Stimulated activated CD4-positive, alpha-beta T cell treated with anti-CD3 and anti-CD28 coated beads, Interleukin-2, amount 100 ng/mL, for 4 hours (primary cell): ENCODE measurements around the gene SLC24A4.
"Not testable (repeated sequence)": the region's sequence is repeated elsewhere in the genome, so short reads cannot be mapped to it uniquely, and the experiment has no call there.

Experiments
- DNase-seq: peaks from one replicate; pipeline ENCODE4 v3.0.0-alpha.2; 2020; ENCODE audit warnings: low read depth

Gene SLC24A4

GRCh38 chr14:92369097-92369496 lies 46.1 kb downstream of the SLC24A4 start:
- DNase-seq, result no peak

DNA sequence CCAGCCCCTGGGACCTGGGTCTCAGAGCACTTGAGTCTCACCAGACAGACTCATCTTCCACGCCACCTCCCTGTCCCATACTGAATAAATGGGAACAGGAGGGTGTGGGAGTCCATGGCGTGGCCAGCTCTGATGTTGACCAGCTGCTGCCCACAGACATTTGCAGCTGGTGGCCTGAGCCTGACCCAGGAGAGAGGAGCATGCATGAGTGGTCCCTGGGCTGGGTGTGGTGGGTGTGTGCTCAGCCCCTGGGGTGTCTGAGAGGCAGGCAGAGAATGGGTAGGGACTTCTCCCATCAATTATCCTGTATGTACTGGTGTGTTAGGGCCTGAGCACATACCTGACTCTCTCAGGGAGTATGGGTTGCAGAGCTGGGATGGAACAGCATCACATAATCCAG lies 49.3 kb downstream of the SLC24A4 start:
- DNase-seq, result no peak

- DNase-seq, result no peak
These were observed 50.4 kb downstream of the SLC24A4 start for GRCh38 chr14:92373336-92373735.

DNA sequence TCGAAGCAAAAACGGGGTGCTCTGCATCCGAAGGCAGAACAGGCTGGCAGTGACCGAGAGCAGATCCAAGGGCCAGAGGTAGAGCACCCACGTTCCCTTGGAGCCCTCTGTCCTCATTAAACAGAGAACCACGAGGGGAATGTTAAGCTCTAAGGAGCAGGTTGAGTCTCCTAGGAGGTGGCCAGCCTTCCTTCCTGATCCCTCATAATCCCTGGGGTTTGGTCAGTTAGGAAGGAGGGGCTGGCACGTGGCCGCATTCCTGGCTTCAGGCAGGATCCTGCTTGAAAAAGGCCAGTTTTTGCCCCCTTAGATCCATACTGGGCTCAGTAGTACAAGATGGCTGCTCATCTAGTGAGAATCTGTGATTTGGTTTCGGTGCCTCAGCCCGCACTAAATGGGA lies 57.2 kb downstream of the SLC24A4 start:
- DNase-seq, result no peak

DNA sequence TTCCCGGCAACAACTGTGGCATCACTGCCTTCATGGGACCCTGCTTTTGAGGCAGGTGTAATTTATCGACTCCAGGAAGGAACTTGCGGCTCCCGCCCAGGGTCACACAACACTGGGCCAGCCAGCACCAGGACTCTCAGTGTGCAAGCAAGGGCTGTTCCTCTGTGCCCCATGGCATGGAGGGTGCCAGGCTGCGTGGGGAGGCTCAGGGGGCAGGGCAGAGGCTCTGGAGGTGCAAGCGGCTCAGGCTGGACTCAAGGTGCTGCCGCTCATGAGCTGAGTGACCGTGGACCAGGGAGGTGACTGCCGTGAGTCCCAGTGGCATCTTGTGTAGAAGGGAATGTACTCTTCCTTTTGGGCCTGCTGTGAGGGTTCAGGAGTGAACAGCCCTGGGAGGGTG lies 57.6 kb downstream of the SLC24A4 start:
- no peak for DNase-seq

DNA sequence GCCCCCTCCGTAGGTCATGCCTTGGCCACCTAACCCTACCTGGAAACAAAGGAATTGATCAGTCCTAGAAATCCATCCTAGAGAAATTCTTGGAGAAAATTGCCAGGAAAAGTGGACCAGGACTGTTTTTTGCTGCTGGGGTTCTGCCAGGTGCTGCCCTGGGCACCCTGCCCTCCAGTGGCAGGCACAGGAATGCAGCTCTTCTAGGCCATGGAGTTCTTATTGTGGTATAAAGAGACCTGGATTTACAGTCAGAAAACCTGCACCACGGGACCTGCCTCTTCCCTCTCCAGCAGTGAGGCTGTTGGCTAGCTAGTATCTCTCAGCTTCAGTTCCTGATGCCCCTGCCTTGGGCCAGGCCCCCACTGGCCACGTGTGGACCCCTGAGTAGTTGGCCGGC lies 59.7 kb downstream of the SLC24A4 start:
- no peak for DNase-seq

DNA sequence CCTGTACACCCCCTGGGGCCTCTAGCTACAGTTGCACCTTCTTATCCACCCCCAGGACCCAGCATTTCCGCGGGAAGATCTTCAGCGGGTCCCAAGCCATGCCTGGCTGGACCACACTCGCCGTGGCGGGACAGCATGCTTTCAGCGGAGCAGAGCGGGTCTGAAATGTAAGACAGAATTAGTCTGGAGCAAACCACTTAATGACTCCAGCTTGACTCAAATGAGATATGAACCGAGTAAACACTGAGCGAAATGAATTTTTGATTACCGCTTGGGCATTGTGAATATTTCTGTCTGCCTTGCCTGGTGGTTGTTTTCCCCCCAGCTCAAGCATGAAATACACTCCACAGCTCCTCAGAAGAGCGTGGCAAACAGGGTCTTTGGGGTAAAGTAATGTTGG lies 60.8 kb downstream of the SLC24A4 start:
- no peak for DNase-seq

DNA sequence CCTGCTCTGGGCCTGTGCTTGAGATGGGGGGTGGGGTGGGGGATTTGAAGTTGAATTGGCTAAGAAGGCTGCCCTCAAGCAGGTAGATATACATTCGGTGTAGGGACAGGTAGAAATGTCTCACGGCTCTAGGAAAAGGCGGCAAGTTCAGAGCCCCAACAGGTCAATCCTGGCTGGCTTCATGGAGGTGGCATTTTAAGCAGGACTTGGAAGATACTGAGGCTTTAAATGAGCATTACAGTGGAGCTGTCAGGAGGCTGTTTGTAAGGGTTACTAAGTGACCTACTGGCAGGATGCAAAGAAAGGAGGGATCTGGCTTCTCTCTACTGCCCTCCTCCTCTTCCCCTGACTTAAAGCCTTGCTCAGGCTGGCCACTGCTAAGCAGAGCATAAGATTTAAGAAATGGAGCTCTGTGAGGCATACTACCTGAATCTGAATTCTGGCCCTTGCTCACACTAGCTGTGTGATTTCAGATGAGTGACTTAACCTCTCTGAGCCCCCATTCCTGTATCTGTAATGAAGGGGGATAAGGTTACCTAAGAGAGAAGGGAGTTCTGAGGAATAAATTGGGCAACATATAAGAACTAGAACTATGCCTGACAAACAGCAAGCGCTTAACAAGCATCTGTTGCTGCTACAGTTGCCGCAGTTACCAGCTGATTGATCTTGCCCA lies 61.6 kb downstream of the SLC24A4 start:
- DNase-seq, result no peak

- no peak for DNase-seq
These were observed 62.6 kb downstream of the SLC24A4 start for GRCh38 chr14:92385561-92385960.

DNA sequence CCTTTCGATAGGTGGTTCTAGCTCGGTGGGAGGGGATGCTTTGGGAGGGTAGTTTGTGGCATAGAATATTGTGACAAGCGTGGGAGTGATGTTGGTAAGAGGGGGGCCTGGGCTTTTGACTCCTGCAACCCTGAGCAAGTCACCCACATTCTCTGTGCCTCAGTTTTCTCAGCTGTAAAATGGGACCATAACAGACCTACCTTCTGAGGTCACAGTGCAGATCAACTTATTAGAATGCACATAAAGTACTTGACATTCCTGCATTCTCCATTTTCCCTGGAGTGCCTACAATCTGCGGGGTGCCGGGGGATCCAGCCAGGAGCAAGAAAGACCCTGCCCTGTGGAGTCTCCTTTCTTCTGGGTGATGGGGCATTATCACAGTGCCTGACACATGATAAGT lies 63.2 kb downstream of the SLC24A4 start:
- no peak for DNase-seq

GRCh38 chr14:92386637-92387036 lies 63.7 kb downstream of the SLC24A4 start:
- no peak for DNase-seq

DNA sequence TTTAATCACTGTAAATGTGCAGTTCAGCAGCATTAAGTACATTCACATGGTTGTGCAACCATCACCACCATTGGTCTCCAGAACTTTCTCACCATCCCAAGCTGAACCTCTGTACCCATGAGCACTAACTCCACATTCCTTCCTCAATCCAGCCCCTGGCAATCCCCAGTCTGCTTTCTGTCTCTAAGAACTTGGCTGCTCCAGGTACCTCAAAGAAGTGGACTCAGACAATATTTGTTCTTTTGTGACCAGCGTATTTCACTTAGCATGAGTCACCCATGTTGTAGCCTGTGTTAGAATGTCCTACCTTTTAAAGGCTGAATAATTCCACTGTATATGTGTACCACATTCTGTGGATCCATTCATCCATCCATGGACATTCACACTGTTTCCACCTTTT lies 64.6 kb downstream of the SLC24A4 start:
- DNase-seq, result no peak

DNA sequence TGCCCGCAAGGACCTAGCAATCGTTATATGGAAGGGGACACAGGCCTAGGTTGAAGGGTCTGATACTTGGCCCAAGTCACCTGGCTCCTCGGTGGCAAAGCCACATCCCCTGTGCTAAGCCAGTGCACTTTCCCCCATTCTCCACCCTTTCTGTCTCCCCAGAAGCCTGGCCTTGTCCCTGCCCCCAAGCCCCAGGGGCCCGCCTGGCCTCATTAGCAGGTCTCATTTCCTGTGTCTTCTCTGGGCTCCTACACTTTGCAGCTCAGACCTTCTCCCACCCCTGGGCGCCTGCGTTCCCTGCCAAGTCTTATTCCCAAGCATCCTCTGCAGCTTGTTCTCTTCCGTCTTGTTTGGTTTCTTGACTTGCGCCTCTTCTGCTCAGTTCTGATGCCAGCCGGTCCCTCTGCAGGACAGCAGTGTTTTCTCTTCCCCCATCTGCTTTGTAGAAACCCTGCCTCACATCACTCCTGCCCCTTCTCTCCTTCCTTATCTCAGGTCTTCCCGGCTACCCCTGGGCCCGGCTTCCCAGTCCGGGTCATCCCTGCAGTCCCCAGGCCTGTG lies 66.7 kb downstream of the SLC24A4 start:
- no peak for DNase-seq

DNA sequence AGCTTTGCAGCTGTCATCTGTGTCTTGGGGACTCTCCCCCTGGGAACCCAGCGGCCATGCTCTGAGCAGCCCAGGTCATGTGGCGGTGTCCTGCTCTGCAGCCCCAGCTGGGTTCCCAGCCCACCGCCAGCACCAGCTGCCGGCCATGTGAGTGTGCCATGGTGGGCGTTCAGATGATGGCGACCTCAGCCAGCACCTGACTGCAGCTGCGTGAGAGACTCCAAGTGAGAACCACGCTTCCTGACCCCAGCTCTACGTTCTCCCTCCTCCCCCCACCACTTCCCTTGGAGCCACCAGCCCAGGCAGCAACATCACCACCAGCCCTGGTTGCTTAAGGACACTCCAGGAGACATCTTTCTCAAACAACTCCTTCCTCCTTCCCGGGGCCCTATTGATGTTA lies 68.8 kb downstream of the SLC24A4 start:
- DNase-seq, result no peak

DNA sequence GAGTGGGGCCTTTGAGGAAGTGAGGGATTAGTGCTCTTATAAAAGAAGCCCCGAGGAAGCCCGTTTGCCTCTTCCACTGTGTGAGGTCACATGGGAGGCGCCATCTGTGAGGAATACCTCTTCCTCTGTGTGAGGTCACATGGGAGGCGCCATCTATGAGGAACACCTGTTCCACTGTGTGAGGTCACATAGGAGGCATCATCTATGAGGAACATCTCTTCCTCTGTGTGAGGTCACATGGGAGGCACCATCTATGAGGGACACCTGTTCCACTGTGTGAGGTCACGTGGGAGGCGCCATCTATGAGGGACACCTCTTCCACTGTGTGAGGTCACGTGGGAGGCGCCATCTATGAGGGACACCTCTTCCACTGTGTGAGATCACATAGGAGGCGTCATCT lies 69.7 kb downstream of the SLC24A4 start:
- no peak for DNase-seq

DNA sequence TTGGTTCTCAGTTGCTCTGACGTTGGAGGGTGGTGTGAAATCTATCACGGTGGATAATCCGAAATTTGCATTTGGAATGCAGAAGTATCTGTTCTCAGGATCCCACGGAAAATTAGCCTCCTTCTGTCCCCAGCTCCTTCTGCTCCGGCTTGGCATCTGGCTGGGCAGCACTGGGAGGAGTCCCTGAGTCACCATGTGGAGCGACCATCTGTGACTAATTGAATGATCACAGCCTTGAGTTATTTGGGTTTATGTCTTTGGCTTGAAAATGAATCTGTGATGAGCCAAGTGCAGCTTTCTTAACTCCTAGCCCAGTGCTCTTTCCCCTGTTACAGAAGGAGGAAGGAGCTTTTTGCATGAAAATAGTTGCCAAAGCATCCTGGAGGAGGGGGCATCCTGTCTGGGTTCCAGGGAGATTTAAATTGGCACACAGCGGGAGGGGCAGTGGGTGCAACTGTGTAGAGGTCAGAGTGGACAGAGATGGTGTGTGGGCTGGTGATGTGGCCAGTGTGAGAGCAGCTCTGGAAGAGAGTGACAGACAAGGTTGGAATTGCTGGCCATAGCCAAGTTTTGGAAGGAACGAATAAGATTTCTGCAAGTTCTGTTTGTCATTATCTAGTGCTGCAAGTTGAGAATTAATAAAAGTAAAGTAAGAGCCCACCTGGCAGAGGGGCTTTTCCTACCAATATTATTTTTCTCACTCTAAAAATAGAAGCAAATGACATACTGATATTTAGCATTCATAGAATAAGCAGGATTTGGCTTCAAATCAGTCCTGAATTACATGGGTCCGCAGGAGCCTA lies 74.4 kb downstream of the SLC24A4 start:
- DNase-seq, result no peak

GRCh38 chr14:92397953-92398564 lies 75.1 kb downstream of the SLC24A4 start:
- DNase-seq, result no peak

DNA sequence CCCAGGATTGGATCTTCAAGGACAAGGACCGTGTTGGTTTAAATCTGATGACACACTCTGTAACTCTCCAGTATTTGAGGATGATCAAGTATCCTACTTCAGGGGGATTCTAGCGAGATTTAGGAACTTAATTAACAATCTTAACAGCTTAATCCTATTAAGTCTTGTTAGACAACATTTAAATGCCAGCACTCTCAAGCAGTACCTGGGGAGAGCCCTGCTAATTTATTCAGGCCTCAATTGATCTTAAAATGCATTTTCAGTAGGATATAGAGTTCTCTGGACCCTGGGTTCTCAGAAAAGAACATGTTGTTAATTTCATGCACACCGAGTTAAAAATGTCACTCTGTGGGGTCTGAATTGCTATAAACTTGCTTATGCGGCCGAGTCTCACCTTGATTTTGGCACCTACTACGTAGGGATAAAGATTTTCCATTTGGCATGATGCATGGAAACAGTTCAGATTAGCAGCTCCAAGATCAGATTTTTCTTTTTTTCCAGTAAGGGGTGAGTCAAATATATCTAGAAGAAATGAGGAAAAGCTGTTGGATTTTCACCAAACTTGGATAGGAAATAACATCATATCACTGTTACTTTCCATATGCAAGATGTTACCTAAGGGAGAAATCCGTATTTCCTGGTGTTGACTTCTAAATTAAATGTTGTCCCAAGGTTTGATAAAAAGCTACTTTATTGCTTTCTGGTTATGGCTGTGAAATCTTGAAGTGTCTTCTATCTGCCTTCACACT lies 76.1 kb downstream of the SLC24A4 start:
- no peak for DNase-seq

- no peak for DNase-seq
These were observed 77.8 kb downstream of the SLC24A4 start for GRCh38 chr14:92400579-92401444.

DNA sequence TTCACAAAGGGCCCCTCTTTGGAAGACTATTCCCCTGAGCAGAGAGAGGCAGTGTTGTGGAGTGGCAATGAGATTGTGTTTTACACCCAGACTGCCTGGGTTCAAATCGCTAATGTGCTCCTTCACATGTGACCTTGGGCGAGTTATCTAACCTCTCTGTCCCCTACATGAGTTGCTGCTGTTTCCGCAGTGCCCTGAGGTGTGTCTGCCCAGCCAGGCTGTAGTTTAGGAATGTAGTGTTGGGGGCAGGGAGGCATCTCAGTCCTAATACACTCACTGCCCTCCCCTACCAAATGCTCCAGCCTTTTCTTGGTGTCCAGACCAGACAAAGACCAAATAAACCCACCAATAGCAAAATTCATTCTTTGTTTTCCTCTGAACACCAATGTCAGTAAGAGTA lies 78.6 kb downstream of the SLC24A4 start:
- DNase-seq, result no peak

DNA sequence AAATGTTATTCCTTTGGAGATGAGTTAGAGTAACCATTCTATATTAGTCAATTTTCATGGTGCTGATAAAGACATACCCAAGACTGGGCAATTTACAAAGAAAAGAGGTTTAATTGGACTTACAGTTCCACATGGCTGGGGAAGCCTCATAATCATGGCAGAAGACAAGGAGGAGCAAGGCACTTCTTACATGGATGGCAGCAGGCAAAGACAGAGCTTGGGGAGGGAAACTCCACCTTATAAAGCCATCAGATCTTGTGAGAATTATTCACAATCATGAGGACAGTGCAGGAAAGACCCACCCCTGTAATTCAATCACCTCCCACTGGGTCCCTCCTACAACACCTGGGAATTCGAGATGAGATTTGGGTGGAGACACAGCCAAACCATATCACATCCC lies 79.5 kb downstream of the SLC24A4 start:
- DNase-seq, result not testable (repeated sequence)
